HCT116 (cell line): Measurements from ENCODE around the gene DKK3. TPM values are rescaled to one million over a fixed set of nuclear protein-coding genes. Genes with fewer than 3 reads are reported as not detected.

Source experiments
- ATAC-seq: fragments of 200-7000 bp; cut with Tn5 transposase; 2 replicates; pipeline ENCODE4 v1.9.1; 2020; ENCODE audit warnings: mild to moderate bottlenecking, moderate library complexity
- BruUV-seq: library from RNA; stranded (reverse); fragments of 400-500 nt; replicated peaks from 2 replicates; lab custom pipeline; 2021; lab: Mats Ljungman, UMichigan
- CTCF ChIA-PET: fragments of 300-600 bp; sonication (Branson Sonifier 250); formaldehyde crosslinking; loops from one replicate; lab custom pipeline; 2021; ENCODE audit warnings: antibody characterized with exemption; lab: Charles Lee
- POLR2A ChIA-PET: fragments of 300-600, 350-600 bp; sonication (Branson Sonifier 250); formaldehyde crosslinking; loops from one replicate; lab custom pipeline; 2021; ENCODE audit warnings: antibody characterized with exemption; lab: Charles Lee
- RAD21 ChIA-PET, 2 experiments: fragments of 300-600 bp; sonication (Branson Sonifier 250); formaldehyde crosslinking; loops; one replicate each; lab custom pipeline; 2023; ENCODE audit warnings: low total read pairs in 2 of 2; ENCODE audit not compliant: uncharacterized antibody in 2 of 2, unreplicated experiment in 2 of 2, low non-redundant PET in 1 of 2; lab: Charles Lee
- DNase-seq: peaks from one replicate; pipeline ENCODE4 v3.0.0-alpha.2; 2010; ENCODE audit warnings: low read depth, low spot score
- H2AFZ ChIP-seq: fragments of 200-600 bp; shearing (Covaris generic), sonication (generic); 2 replicates; pipeline ENCODE4 v1.6.1; 2017; ENCODE audit warnings: low read depth, mixed run types, mixed read lengths, antibody characterized with exemption, low read length; ENCODE audit not compliant: poor library complexity, severe bottlenecking
- H3K27ac ChIP-seq: 2 replicates; pipeline ENCODE4 v1.5.1; 2012; ENCODE audit warnings: low read depth, low read length
- H3K27me3 ChIP-seq: fragments of 200-600 bp; sonication (generic); 2 replicates; pipeline ENCODE4 v1.6.1; 2016; ENCODE audit warnings: mixed run types, low read length, mixed read lengths; ENCODE audit not compliant: insufficient read depth
- H3K36me3 ChIP-seq, 2 experiments: fragments of 200-500 bp in 1 of 2; fragments of 200-600 bp in 1 of 2; sonication (Bioruptor generic) in 1 of 2; sonication (generic) in 1 of 2; 2 replicates each; pipeline versions ENCODE4 v1.5.1 to v1.6.1; 2014 to 2016; ENCODE audit warnings: low read length in 2 of 2, inconsistent platforms in 1 of 2, mixed read lengths in 1 of 2, mixed run types in 1 of 2; ENCODE audit not compliant: insufficient read depth in 2 of 2, control insufficient read depth in 1 of 2
- H3K4me1 ChIP-seq, 2 experiments: fragments of 200-600 bp in 1 of 2; sonication (generic) in 1 of 2; 2 replicates each; pipeline versions ENCODE4 v1.5.1 to v1.6.1; 2012 to 2017; ENCODE audit warnings: low read length in 2 of 2, inconsistent platforms in 1 of 2, mild to moderate bottlenecking in 1 of 2, mixed read lengths in 1 of 2, mixed run types in 1 of 2, moderate library complexity in 1 of 2; ENCODE audit not compliant: insufficient read depth in 2 of 2, control insufficient read depth in 1 of 2
- H3K4me2 ChIP-seq: fragments of 200-600 bp; sonication (generic); 2 replicates; pipeline ENCODE4 v1.6.1; 2017; ENCODE audit warnings: mixed run types, low read length, mixed read lengths
- H3K4me3 ChIP-seq, 2 experiments: fragments of 200-600 bp in 1 of 2; sonication (generic) in 1 of 2; replicated peaks in 1 of 2; 2 replicates each; pipeline ENCODE4 v1.5.1; 2011 to 2016; ENCODE audit warnings: low read length in 2 of 2, control low read depth in 1 of 2, low read depth in 1 of 2, mild to moderate bottlenecking in 1 of 2, mixed read lengths in 1 of 2, mixed run types in 1 of 2
- H3K79me2 ChIP-seq: fragments of 200-600 bp; sonication (generic); 2 replicates; pipeline ENCODE4 v1.6.1; 2017; ENCODE audit warnings: mild to moderate bottlenecking, mixed run types, low read length, moderate library complexity, mixed read lengths; ENCODE audit not compliant: insufficient read depth
- H3K9ac ChIP-seq: fragments of 200-600 bp; sonication (generic); 2 replicates; pipeline ENCODE4 v1.6.1; 2016; ENCODE audit warnings: low read length, mixed read lengths
- H3K9me2 ChIP-seq: fragments of 200-600 bp; sonication (generic), shearing (Covaris generic); 2 replicates; pipeline ENCODE4 v1.6.1; 2017; ENCODE audit warnings: mixed run types, mild to moderate bottlenecking, moderate library complexity; ENCODE audit not compliant: insufficient read depth
- H3K9me3 ChIP-seq, 2 experiments: fragments of 200-500 bp in 1 of 2; fragments of 200-600 bp in 1 of 2; sonication (Bioruptor generic) in 1 of 2; sonication (generic) in 1 of 2; 2 replicates each; pipeline ENCODE4 v1.6.1; 2014 to 2017; ENCODE audit warnings: low read length in 2 of 2, mixed read lengths in 2 of 2, inconsistent platforms in 1 of 2, low read depth in 1 of 2, mild to moderate bottlenecking in 1 of 2, mixed run types in 1 of 2, moderate library complexity in 1 of 2; ENCODE audit not compliant: control insufficient read depth in 1 of 2, insufficient read depth in 1 of 2
- H4K20me1 ChIP-seq: fragments of 200-600 bp; sonication (generic), shearing (Covaris generic); 2 replicates; pipeline ENCODE4 v1.6.1; 2017; ENCODE audit warnings: mixed run types, mild to moderate bottlenecking, moderate library complexity; ENCODE audit not compliant: insufficient read depth
- ATF3 ChIP-seq: IDR thresholded peaks from 2 replicates; pipeline ENCODE4 v1.6.1; 2012
- CTCF ChIP-seq, 3 experiments: fragments of 200-600 bp in 1 of 3; sonication (generic) in 1 of 3; IDR thresholded peaks in 2 of 3; conservative IDR thresholded peaks in 1 of 3; 2 replicates each; pipeline ENCODE4 v1.5.1; 2012 to 2017; ENCODE audit warnings: low read depth in 2 of 3, low read length in 2 of 3, antibody characterized with exemption in 1 of 3, borderline replicate concordance in 1 of 3, control low read depth in 1 of 3, mild to moderate bottlenecking in 1 of 3, mixed read lengths in 1 of 3, mixed run types in 1 of 3, moderate library complexity in 1 of 3; ENCODE audit not compliant: insufficient read depth in 1 of 3
- EGR1 ChIP-seq: IDR thresholded peaks from 2 replicates; pipeline ENCODE4 v1.6.1; 2012; ENCODE audit warnings: low read depth
- ELF1 ChIP-seq: IDR thresholded peaks from 2 replicates; pipeline ENCODE4 v1.6.1; 2012; ENCODE audit warnings: low read depth, borderline replicate concordance
- EZH2 ChIP-seq: fragments of 200-600 bp; sonication (generic); IDR thresholded peaks from 2 replicates; pipeline ENCODE4 v1.6.1; 2017; ENCODE audit warnings: antibody characterized with exemption, mixed run types
- EZH2phosphoT487 ChIP-seq: fragments of 200-600 bp; IDR thresholded peaks from 2 replicates; pipeline ENCODE4 v1.6.1; 2018; ENCODE audit warnings: antibody characterized with exemption, borderline replicate concordance
- JUND ChIP-seq: IDR thresholded peaks from 2 replicates; pipeline ENCODE4 v1.6.1; 2012
- MAX ChIP-seq: IDR thresholded peaks from 2 replicates; pipeline ENCODE4 v1.6.1; 2012
- POLR2AphosphoS5 ChIP-seq: IDR thresholded peaks from 2 replicates; pipeline ENCODE4 v1.6.1; 2011; ENCODE audit warnings: mild to moderate bottlenecking, low read depth, low read length, moderate library complexity
- RAD21 ChIP-seq: IDR thresholded peaks from 2 replicates; pipeline ENCODE4 v1.6.1; 2012; ENCODE audit warnings: low read depth, mild to moderate bottlenecking
- REST ChIP-seq: IDR thresholded peaks from 2 replicates; pipeline ENCODE4 v1.6.1; 2012; ENCODE audit warnings: low read depth
- SIN3A ChIP-seq: IDR thresholded peaks from 2 replicates; pipeline ENCODE4 v1.6.1; 2012; ENCODE audit warnings: low read depth
- SP1 ChIP-seq: IDR thresholded peaks from 2 replicates; pipeline ENCODE4 v1.6.1; 2012; ENCODE audit warnings: low read depth
- SRF ChIP-seq: IDR thresholded peaks from 2 replicates; pipeline ENCODE4 v1.6.1; 2012; ENCODE audit warnings: low read depth
- TCF7L2 ChIP-seq: IDR thresholded peaks from 2 replicates; pipeline ENCODE4 v1.7.0; 2011; ENCODE audit warnings: borderline replicate concordance, inconsistent platforms; ENCODE audit not compliant: insufficient read depth, insufficient read length; ENCODE audit errors: extremely low read depth
- YY1 ChIP-seq: IDR thresholded peaks from 2 replicates; pipeline ENCODE4 v1.6.1; 2011; ENCODE audit warnings: low read length, low read depth, moderate library complexity, mild to moderate bottlenecking; ENCODE audit not compliant: insufficient replicate concordance; ENCODE audit errors: extremely low read depth
- ZBTB33 ChIP-seq: IDR thresholded peaks from 2 replicates; pipeline ENCODE4 v1.6.1; 2011; ENCODE audit warnings: mild to moderate bottlenecking, low read length, moderate library complexity; ENCODE audit not compliant: insufficient replicate concordance; ENCODE audit errors: extremely low read depth
- intact Hi-C: fragments of 100-400 bp; cut with micrococcal nuclease; formaldehyde crosslinking; loops from 2 replicates; pipeline ENCODE4 v1.10.0; 2022
- total RNA-seq: library from RNA; stranded (reverse); gene quantifications from one replicate; pipeline ENCODE4 v1.2.1, GENCODE V29; 2021; ENCODE audit not compliant: unreplicated experiment

DKK3 gene
- total RNA-seq, 1 experiment from 2014 or later, result 0.49 TPM

- H2AFZ ChIP-seq, result no peak overlapping the region
- peaks cover 3 to 6% of the 10 kb centered on the region in 2 experiments; a peak in 1 of 4 replicates for H3K4me1 ChIP-seq
- no peak overlapping the region for H3K9ac ChIP-seq
- H4K20me1 ChIP-seq, result no peaks in the 10 kb centered on the region
- CTCF ChIA-PET, result no interaction called here
- no peak overlapping the region for H3K27ac ChIP-seq
- no peaks in the 10 kb centered on the region for H3K9me3 ChIP-seq
- POLR2A ChIA-PET, result no interaction called here
- no peak for DNase-seq
- H3K79me2 ChIP-seq, result no peaks in the 10 kb centered on the region
- no peaks in the 10 kb centered on the region for H3K27me3 ChIP-seq
- H3K9me2 ChIP-seq, result no peaks in the 10 kb centered on the region
- TF ChIP-seq CTCF (IDR thresholded peaks at IDR 0.05 in 2 of 3, conservative IDR thresholded peaks at IDR 0.05 in 1 of 3; ENCODE audit: borderline replicate concordance in 1 of 3, insufficient read depth in 1 of 3, low read depth in 2 of 3, low read length in 2 of 3), result no peak
- no peak for TF ChIP-seq SRF
- TF ChIP-seq ZBTB33, result no peak
- TF ChIP-seq ELF1, result no peak
- TF ChIP-seq EZH2, result no peak
- TF ChIP-seq YY1, result no peak
- no peak for TF ChIP-seq SIN3A
- TF ChIP-seq RAD21, result no peak
- no peak for TF ChIP-seq TCF7L2
- TF ChIP-seq EZH2phosphoT487, result no peak
- TF ChIP-seq SP1, result no peak
- TF ChIP-seq JUND, result no peak
- no peak for TF ChIP-seq POLR2AphosphoS5
- TF ChIP-seq ATF3, result no peak
- no peak for TF ChIP-seq EGR1
- no peak for TF ChIP-seq MAX
- TF ChIP-seq REST, result no peak
- BruUV-seq, result no TSS peak
- intact Hi-C loops, result no loop called here
- no peak overlapping the region for H3K4me3 ChIP-seq
- H3K4me2 ChIP-seq, result no peak overlapping the region
- no peaks in the 10 kb centered on the region for H3K36me3 ChIP-seq
- ATAC-seq, result no peak
- RAD21 ChIA-PET, result no interaction called here
Observed at GRCh38 chr11:11913395-11913794, 95.0 kb downstream of the DKK3 start.
